WERI-Rb-1 (cell line): ENCODE data around the gene MAPKAPK3.
"Not testable (repeated sequence)": the region's sequence is repeated elsewhere in the genome, so short reads cannot be mapped to it uniquely, and the experiment has no call there.

Experiments
- DNase-seq: peaks from one replicate; pipeline ENCODE4 v3.0.0-alpha.2; 2020
- H3K27ac ChIP-seq: fragments of 250-450 bp; sonication (Bioruptor Pico); 2 replicates; pipeline ENCODE4 v1.5.1; 2020; ENCODE audit warnings: mild to moderate bottlenecking, moderate library complexity
- H3K27me3 ChIP-seq: fragments of 250-450 bp; sonication (Bioruptor Pico); 2 replicates; pipeline ENCODE4 v1.5.1; 2021; ENCODE audit warnings: mild to moderate bottlenecking, low read depth, moderate library complexity; ENCODE audit not compliant: insufficient read depth, severe bottlenecking
- H3K36me3 ChIP-seq: fragments of 250-450 bp; sonication (Bioruptor Pico); 2 replicates; pipeline ENCODE4 v1.5.1; 2020; ENCODE audit warnings: mild to moderate bottlenecking, moderate library complexity
- H3K4me3 ChIP-seq: 2 replicates; pipeline ENCODE4 v1.5.1; 2011; ENCODE audit warnings: low read depth, mild to moderate bottlenecking, control low read depth, low read length
- H3K9me3 ChIP-seq: fragments of 250-450 bp; sonication (Bioruptor Pico); 2 replicates; pipeline ENCODE4 v1.5.1; 2021; ENCODE audit warnings: mild to moderate bottlenecking, moderate library complexity; ENCODE audit not compliant: severe bottlenecking
- TF ChIP-seq, protein P1 (sequence below): IDR thresholded peaks from 2 replicates; pipeline ENCODE4 v1.5.1; 2011; ENCODE audit warnings: low read depth, mild to moderate bottlenecking, control low read depth, inconsistent platforms, low read length

The MAPKAPK3 gene

DNA sequence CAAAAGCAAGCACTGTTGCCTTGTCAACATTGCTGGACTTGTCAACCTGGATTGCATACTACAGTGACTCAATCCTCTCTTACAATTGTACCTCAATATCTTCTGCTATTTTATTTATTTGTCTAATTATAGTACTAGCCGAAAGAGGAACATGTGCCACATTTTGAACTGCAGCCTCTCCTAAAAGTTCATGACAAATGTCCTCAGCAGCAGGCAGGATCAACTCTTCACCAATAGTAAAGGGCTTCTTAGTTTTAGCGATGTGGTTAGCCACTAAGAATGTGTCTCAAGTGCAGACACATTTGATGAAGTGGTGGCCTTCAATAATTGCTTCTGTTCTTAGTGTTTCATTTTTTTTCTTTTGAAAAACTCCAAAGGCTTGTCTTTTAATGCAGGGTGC lies 71.0 kb downstream of the MAPKAPK3 start:
- H3K9me3 ChIP-seq, result no peaks in the 10 kb centered on the region
- TF ChIP-seq, protein P1, sequence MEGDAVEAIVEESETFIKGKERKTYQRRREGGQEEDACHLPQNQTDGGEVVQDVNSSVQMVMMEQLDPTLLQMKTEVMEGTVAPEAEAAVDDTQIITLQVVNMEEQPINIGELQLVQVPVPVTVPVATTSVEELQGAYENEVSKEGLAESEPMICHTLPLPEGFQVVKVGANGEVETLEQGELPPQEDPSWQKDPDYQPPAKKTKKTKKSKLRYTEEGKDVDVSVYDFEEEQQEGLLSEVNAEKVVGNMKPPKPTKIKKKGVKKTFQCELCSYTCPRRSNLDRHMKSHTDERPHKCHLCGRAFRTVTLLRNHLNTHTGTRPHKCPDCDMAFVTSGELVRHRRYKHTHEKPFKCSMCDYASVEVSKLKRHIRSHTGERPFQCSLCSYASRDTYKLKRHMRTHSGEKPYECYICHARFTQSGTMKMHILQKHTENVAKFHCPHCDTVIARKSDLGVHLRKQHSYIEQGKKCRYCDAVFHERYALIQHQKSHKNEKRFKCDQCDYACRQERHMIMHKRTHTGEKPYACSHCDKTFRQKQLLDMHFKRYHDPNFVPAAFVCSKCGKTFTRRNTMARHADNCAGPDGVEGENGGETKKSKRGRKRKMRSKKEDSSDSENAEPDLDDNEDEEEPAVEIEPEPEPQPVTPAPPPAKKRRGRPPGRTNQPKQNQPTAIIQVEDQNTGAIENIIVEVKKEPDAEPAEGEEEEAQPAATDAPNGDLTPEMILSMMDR, result no peak
- no peak overlapping the region for H3K27ac ChIP-seq
- no peaks in the 10 kb centered on the region for H3K27me3 ChIP-seq
- no peak for DNase-seq
- no peak overlapping the region for H3K4me3 ChIP-seq
- H3K36me3 ChIP-seq, result no peaks in the 10 kb centered on the region

DNA sequence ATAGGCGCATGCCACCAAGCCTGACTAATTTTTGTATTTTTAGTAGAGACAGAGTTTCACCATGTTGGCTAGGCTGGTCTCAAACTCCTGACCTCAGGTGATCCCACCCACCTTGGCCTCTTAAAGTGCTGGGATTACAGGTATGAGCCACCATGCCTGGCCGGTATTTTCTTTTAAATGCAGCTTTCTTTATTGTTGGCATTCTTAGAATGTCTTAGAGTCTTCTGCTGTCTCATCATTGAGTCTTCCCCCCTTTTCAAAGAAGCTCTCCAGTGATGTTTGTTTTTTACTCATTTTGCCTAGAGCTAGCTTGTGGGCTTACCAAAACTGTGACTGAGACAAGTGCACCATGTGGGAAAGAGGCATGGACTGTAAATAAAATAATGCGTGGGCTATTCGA lies 71.7 kb downstream of the MAPKAPK3 start:
- not testable (repeated sequence) for H3K4me3 ChIP-seq, H3K36me3 ChIP-seq, H3K27me3 ChIP-seq, H3K27ac ChIP-seq, H3K9me3 ChIP-seq, DNase-seq

DNA sequence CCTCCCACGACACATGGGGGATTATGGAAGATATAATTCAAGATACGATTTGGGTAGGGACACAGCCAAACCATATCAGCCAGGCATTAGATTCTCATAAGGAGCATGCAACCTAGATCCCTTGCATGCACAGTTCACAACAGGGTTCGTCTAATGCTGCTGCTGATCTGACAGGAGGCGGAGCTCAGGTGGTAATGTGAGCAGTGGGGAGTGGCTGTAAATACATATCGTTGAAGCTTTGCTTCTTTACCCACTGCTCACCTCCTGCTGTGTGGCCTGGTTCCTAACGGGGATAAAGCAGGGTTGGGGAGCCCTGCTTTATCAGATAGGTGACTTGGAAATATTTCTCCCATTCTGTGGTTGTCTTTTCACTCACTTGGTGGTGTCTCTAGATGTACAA lies 72.6 kb downstream of the MAPKAPK3 start:
- no peaks in the 10 kb centered on the region for H3K27me3 ChIP-seq
- no peaks in the 10 kb centered on the region for H3K9me3 ChIP-seq
- H3K27ac ChIP-seq, result no peak overlapping the region
- DNase-seq, result no peak
- TF ChIP-seq, protein P1, result no peak
- H3K36me3 ChIP-seq, result no peaks in the 10 kb centered on the region
- no peak overlapping the region for H3K4me3 ChIP-seq

DNA sequence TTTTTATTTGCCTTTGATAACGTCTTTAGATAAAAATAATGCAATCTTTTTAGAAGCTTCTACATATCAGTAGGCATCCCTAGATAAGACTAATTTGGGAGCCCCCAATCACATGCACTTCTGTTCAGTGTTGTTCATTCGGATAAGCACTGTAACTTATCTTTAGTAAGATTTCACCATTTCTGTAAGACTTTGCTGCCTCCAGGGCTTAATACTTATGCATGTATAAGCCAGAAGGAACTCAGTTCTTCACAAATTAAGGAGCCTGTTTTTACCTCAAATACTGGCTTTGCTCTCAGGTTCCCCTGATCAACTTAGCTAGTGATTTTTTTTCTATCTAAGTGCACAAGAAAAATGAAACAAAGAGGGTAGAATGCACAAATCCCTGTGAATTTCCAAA lies 78.1 kb downstream of the MAPKAPK3 start:
- Histone ChIP-seq H3K27ac (no peak overlapping the region), H3K27me3 (no peaks in the 10 kb centered on the region), H3K9me3 (no peaks in the 10 kb centered on the region), H3K4me3 (no peak overlapping the region), H3K36me3 (no peaks in the 10 kb centered on the region)
- TF ChIP-seq, protein P1, result no peak
- DNase-seq, result no peak

DNA sequence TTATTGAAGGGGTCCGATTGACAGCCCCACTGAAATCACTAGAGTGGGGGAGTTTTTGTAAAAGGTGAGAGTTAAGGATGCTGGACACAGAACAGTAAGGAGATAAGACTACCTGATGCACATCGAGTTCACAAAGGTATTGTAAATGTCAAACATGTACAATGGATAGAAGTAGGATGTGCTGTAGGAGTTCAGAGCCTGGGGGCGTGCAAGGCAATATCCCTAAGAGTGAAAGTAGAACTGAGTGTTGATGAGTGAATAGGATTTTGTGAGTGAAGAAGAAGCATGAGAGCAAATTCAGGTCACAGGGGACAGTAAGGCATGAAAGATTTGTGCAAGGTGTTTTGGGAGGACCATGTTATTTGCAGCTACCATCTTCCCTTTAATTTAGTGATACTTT lies 79.3 kb downstream of the MAPKAPK3 start:
- Histone ChIP-seq H3K27me3 (no peaks in the 10 kb centered on the region), H3K9me3 (no peaks in the 10 kb centered on the region), H3K36me3 (no peaks in the 10 kb centered on the region), H3K4me3 (no peak overlapping the region), H3K27ac (no peak overlapping the region)
- no peak for DNase-seq
- TF ChIP-seq, protein P1, result no peak

DNA sequence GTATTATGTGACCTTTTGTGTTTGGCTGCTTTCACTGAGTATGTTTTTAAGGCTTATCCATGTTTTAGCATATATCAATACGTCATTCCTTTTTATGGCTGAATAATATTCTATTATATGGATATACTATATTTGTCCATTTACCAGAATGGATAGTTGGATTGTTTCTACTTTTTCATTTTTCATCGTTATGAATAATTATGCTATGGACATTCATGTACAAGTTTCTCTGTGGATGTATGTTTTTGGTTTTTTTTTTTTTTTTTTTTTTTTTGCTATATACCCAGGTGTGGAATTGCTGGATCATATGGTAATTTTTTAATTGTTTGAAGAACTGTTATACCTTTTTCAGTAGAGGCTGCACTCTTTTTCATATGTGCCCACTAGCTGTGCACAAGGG lies 81.3 kb downstream of the MAPKAPK3 start:
- Histone ChIP-seq H3K9me3 (no peaks in the 10 kb centered on the region), H3K27me3 (no peaks in the 10 kb centered on the region), H3K4me3 (no peak overlapping the region), H3K36me3 (no peaks in the 10 kb centered on the region), H3K27ac (no peak overlapping the region)
- no peak for DNase-seq
- TF ChIP-seq, protein P1, result no peak
